ENCODE results near the gene ANKRD16.
"Not testable (repeated sequence)": the region's sequence is repeated elsewhere in the genome, so short reads cannot be mapped to it uniquely, and the experiment has no call there.

The ANKRD16 gene

GRCh38 chr10:5871596-5871995, 18.1 kb downstream of the ANKRD16 start:
- DNase-seq, result no peak

GRCh38 chr10:5869156-5869555, 20.5 kb downstream of the ANKRD16 start:
- DNase-seq, result no peak

GRCh38 chr10:5868383-5868782, 21.3 kb downstream of the ANKRD16 start:
- not testable (repeated sequence) for DNase-seq

GRCh38 chr10:5867091-5867615, 22.5 kb downstream of the ANKRD16 start:
- peak in 1 of 3 experiments; percentile 8 for DNase-seq

GRCh38 chr10:5866451-5867081, 23.1 kb downstream of the ANKRD16 start:
- DNase-seq, result not testable (repeated sequence)

GRCh38 chr10:5862981-5863685, 26.6 kb downstream of the ANKRD16 start:
- not testable (repeated sequence) for DNase-seq

GRCh38 chr10:5862360-5862961, 27.2 kb downstream of the ANKRD16 start:
- no peak for DNase-seq

- DNase-seq, result no peak
Observed at GRCh38 chr10:5860066-5860465, 29.6 kb downstream of the ANKRD16 start.

- no peak for DNase-seq
Observed at GRCh38 chr10:5858811-5859210, 30.9 kb downstream of the ANKRD16 start.

- DNase-seq, result no peak
Observed at GRCh38 chr10:5856701-5857004, 33.0 kb downstream of the ANKRD16 start.

- no peak for DNase-seq
Observed at GRCh38 chr10:5855979-5856700, 33.6 kb downstream of the ANKRD16 start.

- DNase-seq, result no peak
Observed at GRCh38 chr10:5854131-5854475, 35.6 kb downstream of the ANKRD16 start.

GRCh38 chr10:5846667-5847066, 43.0 kb downstream of the ANKRD16 start:
- not testable (repeated sequence) for DNase-seq

GRCh38 chr10:5844345-5845055, 45.2 kb downstream of the ANKRD16 start:
- DNase-seq, result no peak

GRCh38 chr10:5843686-5844344, 45.9 kb downstream of the ANKRD16 start:
- no peak for DNase-seq

GRCh38 chr10:5841965-5842364, 47.7 kb downstream of the ANKRD16 start:
- DNase-seq, result no peak

GRCh38 chr10:5840314-5841307, 49.1 kb downstream of the ANKRD16 start:
- DNase-seq, result no peak

- not testable (repeated sequence) for DNase-seq
Observed at GRCh38 chr10:5836181-5836580, 53.5 kb downstream of the ANKRD16 start.

- no peak for DNase-seq
Observed at GRCh38 chr10:5835446-5836095, 54.1 kb downstream of the ANKRD16 start.

- DNase-seq, result no peak
Observed at GRCh38 chr10:5833814-5834213, 55.9 kb downstream of the ANKRD16 start.

All from NCI-H1417 (cell line).